Activated gamma-delta T cell treated with anti-CD3 and anti-CD28 coated beads, Interleukin-2, amount 50 U/mL, for 16 hours (primary cell): ENCODE results near the gene PDE4D.
"Not testable (repeated sequence)": the region's sequence is repeated elsewhere in the genome, so short reads cannot be mapped to it uniquely, and the experiment has no call there.

Experiments
- DNase-seq: peaks from one replicate; pipeline ENCODE4 v3.0.0-alpha.2; 2020; ENCODE audit warnings: low read depth

The PDE4D gene

DNA sequence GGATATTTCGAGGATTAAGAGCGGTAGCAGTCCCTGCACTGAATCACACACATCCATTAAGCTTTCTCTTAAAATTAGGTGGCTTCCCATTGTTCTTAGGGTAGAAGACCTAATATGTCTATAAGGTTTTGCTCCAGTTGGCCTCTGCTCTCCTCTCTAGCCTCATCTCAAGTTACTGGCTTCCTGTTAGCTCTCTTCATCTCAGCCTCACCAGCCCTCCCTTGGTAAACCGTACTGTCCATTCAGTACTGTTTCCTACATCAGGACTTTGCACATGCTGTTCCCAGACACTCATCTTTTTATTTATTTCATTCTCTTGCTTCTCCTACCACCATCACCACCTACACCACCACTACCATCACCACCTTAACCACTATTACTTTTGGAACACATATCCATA is 428.6 kb downstream of the PDE4D start:
- DNase-seq = no peak

DNA sequence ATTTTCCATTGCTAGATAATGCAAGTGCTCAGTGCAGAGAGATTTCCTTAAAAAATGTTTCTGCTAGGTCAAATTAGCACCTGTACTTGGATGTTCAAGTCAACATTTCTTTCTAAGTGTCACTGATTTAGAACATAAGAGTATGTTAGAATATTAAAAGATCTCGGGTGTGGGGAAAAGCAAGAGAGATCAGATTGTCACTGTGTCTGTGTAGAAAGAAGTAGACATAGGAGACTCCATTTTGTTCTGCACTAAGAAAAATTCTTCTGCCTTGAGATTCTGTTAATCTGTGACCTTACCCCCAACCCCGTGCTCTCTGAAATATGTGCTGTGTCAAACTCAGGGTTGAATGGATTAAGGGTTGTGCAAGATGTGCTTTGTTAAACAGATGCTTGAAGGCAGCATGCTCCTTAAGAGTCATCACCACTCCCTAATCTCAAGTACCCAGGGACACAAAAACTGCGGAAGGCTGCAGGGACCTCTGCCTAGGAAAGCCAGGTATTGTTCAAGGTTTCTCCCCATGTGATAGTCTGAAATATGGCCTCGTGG is 429.8 kb downstream of the PDE4D start:
- DNase-seq = not testable (repeated sequence)

DNA sequence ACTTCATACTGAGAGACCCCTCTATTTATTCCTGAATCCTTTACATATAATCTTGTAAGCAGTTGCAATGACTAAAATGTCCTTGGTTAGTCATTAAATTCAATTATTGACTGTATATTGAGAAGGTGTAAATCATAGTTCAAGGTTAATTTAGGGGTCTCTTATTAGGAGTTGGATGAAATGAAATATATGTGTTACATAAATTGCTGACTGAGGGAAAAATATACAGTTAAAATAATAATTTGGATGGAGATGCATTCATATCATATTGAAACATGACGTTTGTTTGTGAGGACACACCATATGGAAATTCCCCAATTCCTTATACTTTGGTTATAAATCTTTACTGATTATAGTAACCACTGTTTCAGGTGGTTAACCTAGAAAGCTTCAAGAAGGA is 430.6 kb downstream of the PDE4D start:
- no peak for DNase-seq

DNA sequence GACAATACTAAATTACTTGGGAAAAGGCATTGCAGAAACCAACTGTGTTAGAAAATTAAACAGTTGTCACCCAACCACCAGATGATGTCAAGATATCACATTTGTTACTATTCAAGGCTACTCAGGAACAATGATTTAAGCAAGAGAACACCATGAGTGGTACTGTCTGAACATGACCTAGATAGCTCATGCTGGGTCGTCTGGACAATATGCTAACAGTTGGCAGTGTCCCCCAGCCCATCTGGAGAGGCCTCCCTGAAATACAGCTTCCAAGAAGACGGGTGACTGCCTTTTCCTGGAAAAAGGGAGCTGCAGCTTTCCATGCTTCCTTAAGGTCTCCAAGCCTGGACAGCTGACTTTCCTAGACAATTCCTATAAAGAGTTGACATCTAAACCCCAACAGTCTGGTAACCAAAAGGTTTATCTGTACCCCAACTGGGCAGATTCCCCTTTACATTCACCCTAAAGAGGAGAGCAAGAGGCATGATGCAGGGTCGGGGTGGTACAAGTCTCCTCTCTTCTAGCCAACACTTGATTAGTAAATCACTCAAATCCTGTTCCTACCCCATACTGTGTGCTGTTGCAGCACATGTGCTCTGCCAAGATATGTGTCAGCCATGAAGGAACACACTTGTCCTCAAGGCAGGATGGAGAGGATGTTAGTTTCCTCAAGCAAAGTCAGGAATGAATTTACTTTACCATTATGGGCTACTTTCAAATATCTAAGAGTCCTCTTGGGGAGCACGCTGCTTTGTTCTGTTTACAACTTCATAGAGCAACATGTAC is 433.0 kb downstream of the PDE4D start:
- DNase-seq = no peak

DNA sequence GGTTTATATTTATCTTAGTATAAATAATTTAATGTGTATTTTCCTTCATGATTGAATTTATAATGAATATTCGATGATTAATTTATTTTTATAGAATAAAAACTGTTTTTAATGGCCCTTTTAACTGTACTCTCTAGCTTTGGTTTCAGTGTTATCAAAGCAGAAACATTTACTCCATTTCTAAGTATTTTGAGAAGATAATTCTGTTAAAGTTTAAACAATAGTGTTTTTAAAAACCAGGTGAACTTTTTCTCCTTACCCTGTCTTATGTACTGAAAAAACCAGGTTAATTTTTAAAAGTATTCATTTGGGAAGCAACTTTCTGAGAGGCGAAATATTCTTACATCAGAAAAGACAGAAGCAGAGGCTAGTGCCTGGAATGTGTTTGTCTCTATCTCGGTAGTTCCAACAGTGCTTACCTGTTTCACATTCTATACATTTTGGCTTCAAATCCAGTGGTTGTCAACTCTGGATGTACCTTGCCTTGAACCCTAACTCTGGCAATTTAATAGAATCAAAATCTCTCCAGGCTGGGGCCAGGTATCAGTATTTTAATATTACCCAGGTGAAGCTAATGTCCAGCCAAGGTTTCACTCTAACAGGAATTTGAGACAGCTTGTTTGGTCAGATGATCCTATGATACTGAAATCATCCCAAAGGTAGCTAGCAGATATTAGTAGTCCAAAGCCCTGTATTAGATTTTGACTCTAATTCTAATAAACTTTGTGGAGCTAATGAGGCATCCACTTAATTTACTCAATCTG is 434.4 kb downstream of the PDE4D start:
- DNase-seq = no peak

DNA sequence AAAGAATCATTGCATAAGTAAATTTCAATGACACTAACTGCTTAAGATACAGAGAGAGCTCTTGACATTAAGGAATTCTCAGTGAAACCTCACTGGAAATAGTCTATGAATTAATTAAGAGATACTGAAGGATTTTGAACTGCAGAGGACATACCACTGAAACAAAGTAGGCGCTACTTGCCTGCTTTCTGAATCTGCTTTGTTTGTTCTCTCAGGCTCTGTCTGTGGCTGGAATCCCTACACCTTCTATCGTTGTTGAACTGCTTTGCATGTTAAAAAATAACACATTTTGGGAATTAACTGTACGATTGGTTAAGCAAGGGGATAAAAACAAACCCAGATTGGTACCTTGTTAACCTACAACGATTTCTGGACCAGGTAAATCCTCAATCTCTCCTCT is 435.2 kb downstream of the PDE4D start:
- DNase-seq = no peak

DNA sequence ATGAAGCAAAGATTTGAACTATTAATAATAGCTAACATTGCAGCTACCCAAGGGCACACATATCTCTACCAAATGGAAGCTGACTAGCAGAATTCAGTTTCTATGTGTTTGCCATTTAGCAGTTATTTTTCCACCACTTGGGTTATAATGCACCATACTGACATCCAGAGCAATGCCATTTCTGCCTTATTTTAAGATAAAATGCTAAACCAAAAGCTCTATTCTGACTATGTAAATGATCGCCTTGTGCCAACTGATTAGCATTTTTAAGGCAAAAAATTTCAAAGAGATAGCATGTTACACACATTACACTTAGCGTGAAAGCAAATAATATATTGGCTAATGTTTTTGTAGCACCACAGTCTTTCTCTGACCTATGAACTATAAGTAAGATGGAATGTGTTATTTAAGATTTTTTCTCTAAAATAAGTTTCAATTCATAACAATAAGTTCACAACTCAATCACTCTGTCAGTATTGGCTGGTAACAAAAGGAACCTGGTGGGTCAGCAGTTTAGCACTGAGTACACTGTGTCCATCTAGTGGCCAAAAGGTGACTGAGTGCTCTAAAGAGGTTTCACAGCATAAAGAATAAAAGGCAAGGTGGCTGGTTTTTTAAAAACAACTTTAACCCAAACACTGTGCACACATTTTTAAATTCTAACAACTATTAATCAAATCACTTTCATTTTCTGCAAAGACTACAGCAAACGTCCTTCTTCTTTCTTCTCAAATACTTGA is 443.5 kb downstream of the PDE4D start:
- no peak for DNase-seq

DNA sequence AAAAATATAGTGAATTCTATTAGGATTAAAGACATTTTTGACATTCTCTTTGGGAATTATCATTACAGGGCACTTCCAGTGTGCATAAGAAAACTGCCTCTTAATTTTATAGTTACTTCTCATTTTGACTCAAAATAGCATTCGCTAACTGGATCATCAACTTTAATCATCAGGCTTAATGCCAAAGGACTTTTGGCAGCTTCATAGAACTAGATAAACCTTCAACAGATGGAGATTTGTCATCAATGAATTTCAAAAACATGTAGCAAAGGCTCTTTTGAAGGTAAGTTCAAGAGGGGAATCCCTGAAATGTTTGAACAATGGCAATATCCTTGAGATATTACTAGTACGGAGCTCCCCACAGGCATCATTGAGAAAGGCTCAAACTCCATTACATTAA is 447.2 kb downstream of the PDE4D start:
- no peak for DNase-seq

DNA sequence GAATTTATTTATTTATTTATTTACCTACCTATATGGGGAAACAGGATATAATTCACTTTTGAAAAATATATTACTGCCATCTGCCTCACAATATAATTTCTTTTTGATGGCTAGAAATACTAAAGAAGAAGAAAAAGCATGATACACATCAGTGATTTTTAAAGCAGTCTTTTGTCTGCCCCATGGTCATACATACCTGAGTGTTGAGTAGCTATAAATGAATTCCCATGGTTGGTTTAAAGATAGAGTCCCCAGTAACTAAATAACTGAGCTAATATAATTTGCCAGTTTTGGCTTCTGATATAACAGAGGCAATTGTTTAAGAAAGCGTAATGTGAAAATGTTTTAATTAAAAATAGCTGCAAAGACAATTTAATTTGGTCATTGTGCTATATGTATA is 447.8 kb downstream of the PDE4D start:
- DNase-seq = no peak

DNA sequence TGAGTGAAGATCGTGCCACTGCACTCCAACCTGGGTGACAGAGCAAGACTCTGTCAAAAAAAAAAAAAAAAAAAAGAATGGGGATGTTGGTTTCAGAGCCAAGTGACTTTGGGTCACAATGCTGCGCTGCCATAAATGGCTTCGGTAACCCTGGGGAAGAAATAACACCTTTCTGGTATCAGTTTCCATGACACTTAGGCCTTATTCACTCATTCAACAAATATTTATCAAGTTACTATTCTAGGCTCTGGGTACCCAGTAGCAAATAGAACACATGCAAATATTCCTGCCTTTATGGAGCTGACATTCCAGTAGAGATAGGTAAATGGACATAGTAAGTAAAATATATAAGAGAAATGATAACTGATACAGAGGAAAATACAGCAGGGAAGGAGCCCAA is 454.2 kb downstream of the PDE4D start:
- no peak for DNase-seq

DNA sequence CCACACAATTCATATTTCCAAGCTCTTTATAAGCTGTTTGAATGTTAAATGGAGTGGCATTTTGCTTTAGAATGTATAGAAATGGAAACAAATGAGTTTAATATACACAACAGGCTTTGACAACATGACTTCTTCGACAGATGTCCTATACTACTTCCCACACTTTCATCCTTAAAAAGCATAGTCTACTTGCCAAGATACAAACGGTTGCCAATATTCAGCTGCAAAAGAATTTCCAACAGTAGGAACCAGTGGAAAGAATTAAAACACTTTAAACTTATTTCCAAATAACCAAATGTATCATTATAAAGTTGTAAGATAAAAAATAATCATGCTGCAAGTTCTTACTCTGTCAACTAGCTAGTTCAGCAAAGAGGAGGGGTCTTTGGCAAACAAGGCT is 456.4 kb downstream of the PDE4D start:
- no peak for DNase-seq

DNA sequence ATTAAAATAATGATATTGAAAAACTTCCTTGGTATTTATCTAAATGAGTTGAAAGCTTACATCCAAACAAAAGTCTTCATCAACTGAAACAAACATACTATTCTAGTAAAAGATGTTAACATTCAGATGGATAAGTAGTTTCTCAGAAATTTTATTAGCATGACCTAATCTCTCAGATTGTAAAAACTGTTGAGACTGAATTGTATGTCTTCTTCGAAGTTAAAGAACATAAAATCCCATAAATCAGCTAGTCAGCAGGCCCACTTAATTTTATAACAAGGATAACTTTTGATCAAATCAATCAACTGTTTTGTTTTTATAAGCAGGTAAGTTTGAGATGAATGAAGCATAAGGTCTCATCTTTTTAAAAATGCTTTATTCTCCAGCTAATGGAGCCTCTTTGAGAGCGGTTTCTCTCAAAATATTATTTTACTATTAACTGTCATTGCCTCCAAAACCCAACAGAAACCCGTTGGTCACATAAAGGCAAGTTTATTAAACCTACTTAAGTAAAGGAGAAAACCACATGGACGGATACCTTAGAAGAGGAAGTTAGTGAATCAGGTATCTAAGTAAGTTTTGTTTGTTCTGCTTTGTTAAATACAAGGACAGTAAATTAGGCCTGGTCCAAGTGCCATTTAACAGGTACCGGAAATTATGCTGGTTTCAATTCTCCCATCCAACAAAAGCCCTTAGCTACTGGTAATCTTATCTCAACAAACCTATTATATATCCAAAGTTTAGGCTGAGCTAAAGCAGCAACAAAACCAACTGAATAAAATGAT is 457.0 kb downstream of the PDE4D start:
- no peak for DNase-seq

DNA sequence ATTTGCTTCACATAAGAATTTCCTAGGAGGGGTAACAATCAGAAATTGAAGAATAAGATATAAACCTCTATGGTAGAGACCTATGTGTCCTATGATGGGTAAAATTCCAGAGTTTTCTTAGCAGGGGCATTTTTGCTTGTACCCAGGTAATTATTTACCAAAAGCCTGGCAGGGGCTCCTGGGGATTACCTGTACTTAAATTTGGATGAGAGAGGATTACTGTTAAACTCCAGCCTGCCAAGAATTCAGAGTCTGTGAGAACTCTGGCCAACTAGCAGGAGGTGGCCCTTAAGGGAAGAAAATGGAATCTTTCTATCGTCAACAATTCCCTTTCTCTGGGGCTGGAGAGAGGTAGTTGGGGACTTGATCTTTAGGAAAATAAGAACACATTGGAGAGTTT is 460.4 kb downstream of the PDE4D start:
- no peak for DNase-seq

DNA sequence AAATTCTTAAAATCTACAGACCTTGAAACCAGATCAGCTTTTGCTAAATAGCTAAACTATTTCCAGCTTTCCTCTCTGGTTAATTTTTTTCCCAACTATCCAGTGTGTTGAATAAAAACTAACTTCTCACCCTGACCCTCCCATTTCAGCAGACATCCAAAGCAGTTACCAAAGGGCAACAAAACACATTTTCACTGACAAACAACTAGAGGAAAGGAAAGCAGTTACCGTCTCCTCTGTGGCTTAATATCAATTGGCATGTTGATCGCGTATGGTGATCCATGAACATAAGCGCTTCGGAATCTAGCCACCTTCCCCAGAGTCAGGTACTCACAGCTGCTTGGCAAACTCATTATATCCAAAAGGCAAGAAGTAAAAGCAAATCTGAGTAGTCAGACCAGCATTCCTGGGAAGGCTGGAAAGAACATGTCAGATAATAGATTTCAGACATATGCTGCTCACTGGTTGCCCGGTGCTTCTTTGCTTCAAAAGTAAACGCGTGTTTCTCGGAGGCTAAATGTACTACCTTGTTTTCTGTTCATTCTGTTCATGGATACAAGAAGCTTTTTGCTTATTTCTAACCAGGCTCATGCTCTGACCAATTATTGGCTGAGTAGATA is 463.4 kb downstream of the PDE4D start:
- DNase-seq = no peak

DNA sequence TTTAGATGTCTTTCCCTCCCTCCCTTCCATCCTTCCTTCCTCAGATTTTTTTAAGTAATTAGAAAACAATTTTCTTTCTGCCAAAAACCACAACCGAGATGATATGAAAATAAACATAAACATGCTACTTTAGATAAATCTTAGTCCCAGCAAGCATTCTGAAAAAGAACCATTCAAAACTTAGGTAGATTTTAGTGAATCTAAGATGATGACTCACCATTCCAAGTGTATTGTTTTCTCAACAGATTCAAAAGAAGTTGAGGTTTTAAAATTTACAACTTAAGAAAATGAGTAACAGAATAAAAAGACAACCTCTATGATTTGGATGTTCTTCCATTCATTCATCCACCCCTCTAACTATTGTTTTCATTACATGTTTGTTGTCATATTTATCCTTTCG is 465.1 kb downstream of the PDE4D start:
- DNase-seq = no peak

DNA sequence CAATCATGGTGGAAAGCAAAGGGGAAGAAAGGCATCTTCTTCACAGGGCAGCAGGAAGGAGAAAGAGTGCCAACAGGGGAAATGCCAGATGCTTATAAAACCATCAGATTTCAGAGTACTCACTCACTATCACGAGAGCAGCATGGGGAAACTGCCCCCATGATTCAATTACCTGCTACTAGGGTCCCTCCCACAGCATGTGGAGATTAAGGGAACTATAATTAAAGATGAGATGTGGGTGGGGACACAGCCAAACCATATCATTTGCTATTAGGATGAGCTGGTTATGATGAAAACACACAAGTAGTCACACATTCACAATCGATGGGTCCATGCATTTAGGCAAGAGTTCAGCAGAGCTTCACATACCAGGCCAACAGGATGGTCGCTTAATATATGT is 469.0 kb downstream of the PDE4D start:
- DNase-seq = no peak

DNA sequence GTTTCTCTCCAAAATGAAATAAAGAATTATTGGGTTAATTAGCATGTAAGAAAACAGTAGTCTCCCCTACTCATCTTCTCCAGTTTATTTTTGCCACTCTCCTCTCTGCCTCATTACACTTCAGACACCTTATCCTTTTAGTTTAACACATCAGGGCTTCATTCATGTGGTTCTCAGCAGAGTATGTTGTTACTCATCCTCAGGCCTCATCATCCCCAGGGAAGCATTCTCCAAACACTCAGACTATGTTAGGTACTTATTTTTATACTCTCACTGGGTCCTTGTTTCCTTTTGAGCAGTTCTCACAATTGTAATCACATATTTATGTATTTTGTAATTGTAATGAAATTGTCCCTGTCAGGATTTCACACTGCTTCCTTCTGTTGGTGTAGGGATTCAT is 470.5 kb downstream of the PDE4D start:
- no peak for DNase-seq

DNA sequence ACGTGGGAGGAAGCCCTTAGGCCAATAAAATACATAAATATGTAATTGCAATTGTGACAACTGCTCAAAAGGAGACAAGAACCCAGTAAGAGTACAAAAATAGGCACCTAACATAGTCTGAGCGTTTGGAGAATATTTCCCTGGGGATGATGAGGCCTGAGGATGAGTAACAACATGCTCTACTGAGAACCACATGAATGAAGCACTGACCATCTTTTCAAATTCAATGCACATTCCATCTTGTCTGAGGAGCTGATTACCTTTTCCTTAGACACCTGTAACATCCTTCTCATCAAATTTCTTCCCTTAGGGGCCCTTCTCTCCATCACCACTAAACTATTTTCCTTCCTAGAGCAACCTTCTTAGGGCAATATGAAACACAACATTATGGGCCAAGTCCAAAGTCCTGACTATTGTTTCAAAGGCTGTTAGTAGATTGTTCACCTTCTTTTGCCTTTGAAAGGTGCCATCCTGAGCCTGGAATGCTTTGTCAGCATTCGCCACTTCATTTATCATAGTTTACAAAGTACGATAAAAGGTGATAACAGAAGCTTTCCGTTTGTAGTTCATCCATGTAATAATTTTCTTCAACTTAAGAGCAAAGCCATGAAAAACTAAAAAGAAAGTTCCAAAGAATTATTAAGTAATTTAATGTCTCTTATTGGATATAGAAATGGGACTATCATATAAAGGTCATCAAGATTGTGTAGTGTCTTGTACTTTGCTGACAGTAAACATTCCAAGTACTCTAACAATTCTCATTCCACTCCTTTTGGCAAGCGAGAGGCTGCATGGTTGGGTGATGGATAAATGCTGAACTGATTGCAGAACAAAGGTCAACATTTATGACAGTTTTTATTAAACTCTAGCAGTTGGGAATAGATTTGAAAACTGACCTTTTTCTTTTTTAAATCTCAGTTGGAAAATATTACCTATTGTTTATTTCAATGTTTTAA is 471.3 kb downstream of the PDE4D start:
- DNase-seq = no peak

DNA sequence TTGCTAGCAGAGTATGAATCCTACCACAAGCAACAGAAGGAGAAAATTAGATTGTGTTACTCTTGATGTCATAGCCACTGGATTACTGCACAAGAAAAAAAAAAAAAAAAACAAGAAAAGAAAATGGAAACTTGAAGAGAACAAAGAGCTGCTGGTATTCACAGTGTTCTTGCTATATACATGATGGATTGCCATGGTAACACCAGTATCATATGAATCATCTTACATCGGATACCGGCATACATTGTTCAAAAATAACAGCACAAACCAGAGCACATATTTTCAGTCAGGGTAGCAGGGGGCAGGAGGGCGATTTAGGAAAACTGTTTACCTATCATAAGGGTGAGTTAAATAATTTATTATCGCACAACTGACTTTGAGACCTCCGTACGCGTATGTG is 472.9 kb downstream of the PDE4D start:
- DNase-seq = no peak

DNA sequence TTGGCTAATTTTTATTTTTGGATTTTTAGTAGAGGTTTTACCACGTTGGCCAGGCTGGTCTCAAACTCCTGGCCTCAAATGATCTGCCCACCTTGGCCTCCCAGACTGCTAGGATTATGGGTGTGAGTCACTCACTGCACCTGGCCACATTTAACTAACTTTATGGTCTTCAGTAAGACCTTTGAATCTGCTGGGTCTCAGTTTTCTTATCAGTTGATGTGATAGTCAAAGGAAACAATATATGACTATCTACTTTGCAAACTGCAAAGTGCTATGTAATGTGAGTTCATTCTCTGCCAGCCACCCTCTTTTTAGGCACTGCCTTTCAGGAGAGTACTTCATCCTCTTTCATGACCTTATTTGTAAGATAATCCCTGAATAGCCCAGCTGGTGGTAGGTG is 474.7 kb downstream of the PDE4D start:
- DNase-seq = no peak
